Mammary epithelial cell (primary cell): ENCODE measurements around the gene TTLL4.

Experiments
- EZH2 ChIP-seq: IDR thresholded peaks from 2 replicates; pipeline ENCODE4 v1.6.1; 2012; ENCODE audit warnings: low read length, inconsistent platforms, borderline replicate concordance
- TF ChIP-seq, protein P1 (sequence below), 2 donors: IDR thresholded peaks in 1 of 2; conservative IDR thresholded peaks in 1 of 2; 2 replicates each; pipeline ENCODE4 v1.5.1; 2011 to 2012; ENCODE audit warnings: inconsistent platforms in 2 of 2, low read length in 2 of 2, mild to moderate bottlenecking in 2 of 2, control low read depth in 1 of 2, low read depth in 1 of 2; ENCODE audit not compliant: insufficient read depth in 1 of 2; ENCODE audit errors: extremely low read depth in 1 of 2

- TF ChIP-seq, protein P1, sequence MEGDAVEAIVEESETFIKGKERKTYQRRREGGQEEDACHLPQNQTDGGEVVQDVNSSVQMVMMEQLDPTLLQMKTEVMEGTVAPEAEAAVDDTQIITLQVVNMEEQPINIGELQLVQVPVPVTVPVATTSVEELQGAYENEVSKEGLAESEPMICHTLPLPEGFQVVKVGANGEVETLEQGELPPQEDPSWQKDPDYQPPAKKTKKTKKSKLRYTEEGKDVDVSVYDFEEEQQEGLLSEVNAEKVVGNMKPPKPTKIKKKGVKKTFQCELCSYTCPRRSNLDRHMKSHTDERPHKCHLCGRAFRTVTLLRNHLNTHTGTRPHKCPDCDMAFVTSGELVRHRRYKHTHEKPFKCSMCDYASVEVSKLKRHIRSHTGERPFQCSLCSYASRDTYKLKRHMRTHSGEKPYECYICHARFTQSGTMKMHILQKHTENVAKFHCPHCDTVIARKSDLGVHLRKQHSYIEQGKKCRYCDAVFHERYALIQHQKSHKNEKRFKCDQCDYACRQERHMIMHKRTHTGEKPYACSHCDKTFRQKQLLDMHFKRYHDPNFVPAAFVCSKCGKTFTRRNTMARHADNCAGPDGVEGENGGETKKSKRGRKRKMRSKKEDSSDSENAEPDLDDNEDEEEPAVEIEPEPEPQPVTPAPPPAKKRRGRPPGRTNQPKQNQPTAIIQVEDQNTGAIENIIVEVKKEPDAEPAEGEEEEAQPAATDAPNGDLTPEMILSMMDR (conservative IDR thresholded peaks at IDR 0.05 in 1 of 2, IDR thresholded peaks at IDR 0.05 in 1 of 2; ENCODE audit: extremely low read depth in 1 of 2, insufficient read depth in 1 of 2, low read depth in 1 of 2, low read length in 2 of 2), result no peak
- TF ChIP-seq EZH2, result no peak
Measured at GRCh38 chr2:218781691-218782527, 71.3 kb downstream of the TTLL4 start, which contains the start of gene CYP27A1.
